ENCODE data around the gene ARHGAP23. TPM values are rescaled to one million over a fixed set of nuclear protein-coding genes. Genes with fewer than 3 reads are reported as not detected.

The ARHGAP23 gene
- total and polyA plus RNA-seq, 10 donors, result 7.5 to 250 (median 67.0) TPM

DNA sequence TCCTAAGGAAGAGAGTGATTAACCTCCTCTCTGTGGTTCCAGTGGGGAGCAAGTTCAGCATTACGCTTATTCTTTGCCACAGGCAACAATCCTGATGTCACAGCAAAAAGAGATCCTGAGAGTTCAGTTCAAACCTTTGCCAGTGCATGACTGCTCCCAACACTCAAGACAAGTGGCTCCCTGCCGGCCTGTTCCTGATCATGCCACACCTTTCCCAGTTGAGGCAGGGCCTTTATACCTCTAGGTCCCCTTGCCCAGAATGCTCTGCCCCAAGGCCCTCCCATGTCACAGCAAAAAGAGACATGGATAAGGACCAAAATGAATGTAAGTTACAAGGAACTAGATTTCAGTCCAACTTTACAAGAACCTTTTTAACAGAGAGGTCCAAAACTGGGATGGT lies 31.0 kb upstream of the ARHGAP23 start:
- Histone ChIP-seq H3K36me3 (peaks cover 0 to 96% (median 46%) of the 10 kb centered on the region in 6 donors), H3K9me3 (no peaks in the 10 kb centered on the region), H3K4me3 (no peak overlapping the region), H3K27ac (no peak overlapping the region), H3K27me3 (replicated peaks in 1 of 7) (no peaks in the 10 kb centered on the region), H3K4me1 (no peaks in the 10 kb centered on the region)
- intact Hi-C loops (cut with DNase I; ENCODE audit: low total_unique reads), result no loop called here
- TF ChIP-seq POLR2AphosphoS5 (IDR thresholded peaks at IDR 0.05) (no peak), POLR2A (IDR thresholded peaks at IDR 0.05) (no peak)
- TF ChIP-seq, protein P1, sequence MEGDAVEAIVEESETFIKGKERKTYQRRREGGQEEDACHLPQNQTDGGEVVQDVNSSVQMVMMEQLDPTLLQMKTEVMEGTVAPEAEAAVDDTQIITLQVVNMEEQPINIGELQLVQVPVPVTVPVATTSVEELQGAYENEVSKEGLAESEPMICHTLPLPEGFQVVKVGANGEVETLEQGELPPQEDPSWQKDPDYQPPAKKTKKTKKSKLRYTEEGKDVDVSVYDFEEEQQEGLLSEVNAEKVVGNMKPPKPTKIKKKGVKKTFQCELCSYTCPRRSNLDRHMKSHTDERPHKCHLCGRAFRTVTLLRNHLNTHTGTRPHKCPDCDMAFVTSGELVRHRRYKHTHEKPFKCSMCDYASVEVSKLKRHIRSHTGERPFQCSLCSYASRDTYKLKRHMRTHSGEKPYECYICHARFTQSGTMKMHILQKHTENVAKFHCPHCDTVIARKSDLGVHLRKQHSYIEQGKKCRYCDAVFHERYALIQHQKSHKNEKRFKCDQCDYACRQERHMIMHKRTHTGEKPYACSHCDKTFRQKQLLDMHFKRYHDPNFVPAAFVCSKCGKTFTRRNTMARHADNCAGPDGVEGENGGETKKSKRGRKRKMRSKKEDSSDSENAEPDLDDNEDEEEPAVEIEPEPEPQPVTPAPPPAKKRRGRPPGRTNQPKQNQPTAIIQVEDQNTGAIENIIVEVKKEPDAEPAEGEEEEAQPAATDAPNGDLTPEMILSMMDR (IDR thresholded peaks at IDR 0.05 in 8 of 11, conservative IDR thresholded peaks at IDR 0.05 in 3 of 11), result no peak
- DNase-seq, result no peak
- 93 to 100% (median 94%) methylated on average over 2 of the region's 2 CpGs for WGBS, 5 donors

DNA sequence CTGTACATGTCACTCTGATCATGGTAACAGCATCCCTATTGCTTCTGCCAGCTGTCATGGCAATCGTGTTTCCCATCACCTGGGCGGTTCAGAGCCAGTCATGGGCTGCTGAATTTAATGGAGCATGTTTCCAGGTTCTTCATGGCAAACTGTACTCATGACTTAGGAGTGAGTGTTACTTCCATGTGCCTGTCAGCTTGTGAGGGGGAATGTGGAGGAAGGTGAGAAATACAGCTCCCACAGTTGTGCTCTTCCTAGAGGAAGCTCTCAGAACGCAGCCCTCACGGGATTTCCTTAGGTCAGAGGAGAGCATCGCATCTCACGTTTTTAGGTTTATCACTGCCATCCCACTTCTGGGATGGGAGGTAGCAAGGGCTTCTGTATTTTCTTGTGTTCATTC lies 28.0 kb upstream of the ARHGAP23 start:
- no peak for DNase-seq
- 87 to 93% (median 90%) methylated on average over 6 of the region's 6 CpGs for WGBS, 5 donors
- peaks cover 0 to 6% (median 0%) of the 10 kb centered on the region in 6 donors for H3K4me1 ChIP-seq
- no peak overlapping the region for H3K4me3 ChIP-seq
- peaks cover 0 to 79% (median 45%) of the 10 kb centered on the region in 6 donors for H3K36me3 ChIP-seq
- intact Hi-C loops (cut with DNase I; ENCODE audit: low total_unique reads), result no loop called here
- H3K27ac ChIP-seq, result no peak overlapping the region
- no peaks in the 10 kb centered on the region for H3K27me3 ChIP-seq (replicated peaks in 1 of 7)
- no peaks in the 10 kb centered on the region for H3K9me3 ChIP-seq
- no peak for TF ChIP-seq POLR2AphosphoS5 (IDR thresholded peaks at IDR 0.05)
- no peak for TF ChIP-seq POLR2A (IDR thresholded peaks at IDR 0.05)
- TF ChIP-seq, protein P1 (IDR thresholded peaks at IDR 0.05 in 8 of 11, conservative IDR thresholded peaks at IDR 0.05 in 3 of 11), result no peak

DNA sequence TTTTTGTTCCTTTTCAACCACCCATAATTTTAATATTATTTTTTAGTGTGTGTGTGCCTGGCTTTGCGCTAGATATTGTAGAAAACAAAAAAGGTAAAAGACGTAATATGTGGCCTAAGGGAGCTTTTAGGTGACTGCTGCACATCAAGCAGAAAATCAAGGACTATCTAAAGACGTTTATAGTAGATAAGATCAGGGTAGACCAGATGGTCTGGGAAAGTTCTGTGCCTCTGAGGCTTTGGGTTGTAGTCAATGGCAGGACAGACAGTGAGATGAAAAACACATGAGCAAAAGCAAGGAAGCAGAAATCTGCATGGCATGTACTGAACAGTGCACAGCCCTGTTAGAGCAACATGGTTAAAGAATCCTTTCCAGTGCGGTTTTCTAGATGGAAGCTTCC lies 26.8 kb upstream of the ARHGAP23 start:
- no peak for DNase-seq
- Histone ChIP-seq H3K27me3 (replicated peaks in 1 of 7) (no peaks in the 10 kb centered on the region), H3K9me3 (no peaks in the 10 kb centered on the region), H3K4me3 (no peak overlapping the region), H3K36me3 (peaks cover 0 to 67% (median 35%) of the 10 kb centered on the region in 6 donors), H3K27ac (no peak overlapping the region), H3K4me1 (peaks cover 0 to 6% (median 0%) of the 10 kb centered on the region in 6 donors)
- 86 to 93% (median 87%) methylated on average over 4 of the region's 4 CpGs for WGBS, 5 donors
- intact Hi-C loops (cut with DNase I; ENCODE audit: low total_unique reads), result no loop called here
- no peak for TF ChIP-seq POLR2AphosphoS5 (IDR thresholded peaks at IDR 0.05)
- TF ChIP-seq POLR2A (IDR thresholded peaks at IDR 0.05), result no peak
- TF ChIP-seq, protein P1 (IDR thresholded peaks at IDR 0.05 in 8 of 11, conservative IDR thresholded peaks at IDR 0.05 in 3 of 11), result no peak

DNA sequence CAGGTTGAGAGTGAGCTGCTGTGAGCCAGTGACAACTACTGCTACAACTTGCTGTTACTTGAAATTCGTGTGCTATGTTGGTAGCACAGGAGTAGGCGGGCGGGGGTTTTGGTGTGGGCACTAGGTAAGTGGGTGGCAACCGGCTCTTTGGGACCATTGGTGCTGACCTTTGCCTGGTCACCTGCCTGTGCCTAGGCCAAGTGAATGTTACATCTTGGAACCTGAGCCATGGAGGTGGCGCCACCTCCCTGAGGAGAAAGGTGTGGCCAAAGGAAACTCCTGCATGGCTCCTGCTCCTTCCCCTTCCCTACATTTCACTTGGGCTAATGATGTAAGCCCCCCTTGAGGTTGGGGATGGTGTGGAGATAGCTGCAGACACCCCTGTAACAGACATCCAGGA lies 25.4 kb upstream of the ARHGAP23 start:
- no peak overlapping the region for H3K4me3 ChIP-seq
- DNase-seq, result no peak
- H3K27ac ChIP-seq, result no peak overlapping the region
- peaks cover 0 to 6% (median 0%) of the 10 kb centered on the region in 6 donors for H3K4me1 ChIP-seq
- WGBS, 5 donors, result 90 to 98% (median 93%) methylated on average over 4 to 5 of the region's 5 CpGs
- H3K27me3 ChIP-seq (replicated peaks in 1 of 7), result no peaks in the 10 kb centered on the region
- H3K9me3 ChIP-seq, result no peaks in the 10 kb centered on the region
- intact Hi-C loops (cut with DNase I; ENCODE audit: low total_unique reads), result no loop called here
- TF ChIP-seq, protein P1 (IDR thresholded peaks at IDR 0.05 in 8 of 11, conservative IDR thresholded peaks at IDR 0.05 in 3 of 11), result no peak
- no peak for TF ChIP-seq POLR2AphosphoS5 (IDR thresholded peaks at IDR 0.05)
- no peak for TF ChIP-seq POLR2A (IDR thresholded peaks at IDR 0.05)
- H3K36me3 ChIP-seq, result peaks cover 0 to 53% (median 24%) of the 10 kb centered on the region in 6 donors
